ENCODE measurements around the gene RAB5IF.
"Not testable (repeated sequence)": the region's sequence is repeated elsewhere in the genome, so short reads cannot be mapped to it uniquely, and the experiment has no call there.

RAB5IF gene

DNA sequence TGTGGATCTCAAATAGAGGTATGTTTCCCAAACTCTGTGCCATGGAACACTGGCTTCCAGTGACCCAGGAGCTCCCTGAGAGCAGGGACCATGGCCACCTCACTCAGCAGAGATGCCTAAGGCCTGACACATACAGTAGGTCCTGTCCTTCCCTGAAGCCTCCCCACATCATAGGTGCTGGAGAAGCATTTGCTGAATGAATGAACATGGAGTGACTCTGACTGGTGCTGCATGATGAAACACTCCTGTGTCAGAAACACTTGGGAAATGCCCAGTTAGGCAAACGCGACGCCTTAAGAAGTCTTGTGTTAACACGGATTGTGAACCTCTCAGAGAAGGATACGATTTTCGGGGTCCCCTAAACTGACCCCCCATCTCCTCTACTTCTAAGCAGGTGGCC, 26.1 kb downstream of the RAB5IF start:
- DNase-seq, result no peak

DNA sequence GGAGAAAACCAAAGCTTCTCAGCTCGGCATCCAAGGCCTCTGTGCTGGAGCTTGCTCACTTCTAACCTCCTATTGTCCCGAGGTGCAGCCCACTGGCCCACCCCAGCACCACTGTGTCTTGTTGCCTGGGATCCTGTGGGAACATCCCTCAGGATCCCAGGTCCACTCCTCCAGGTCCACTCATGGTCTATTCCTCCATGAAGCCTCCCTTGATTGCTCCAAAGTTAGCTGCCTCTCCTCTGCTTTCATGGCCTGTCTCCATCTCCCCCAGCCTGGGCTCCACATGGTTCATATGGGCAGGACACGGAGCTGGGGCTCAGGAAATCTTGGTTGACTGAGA, 26.5 kb downstream of the RAB5IF start:
- no peak for DNase-seq

DNA sequence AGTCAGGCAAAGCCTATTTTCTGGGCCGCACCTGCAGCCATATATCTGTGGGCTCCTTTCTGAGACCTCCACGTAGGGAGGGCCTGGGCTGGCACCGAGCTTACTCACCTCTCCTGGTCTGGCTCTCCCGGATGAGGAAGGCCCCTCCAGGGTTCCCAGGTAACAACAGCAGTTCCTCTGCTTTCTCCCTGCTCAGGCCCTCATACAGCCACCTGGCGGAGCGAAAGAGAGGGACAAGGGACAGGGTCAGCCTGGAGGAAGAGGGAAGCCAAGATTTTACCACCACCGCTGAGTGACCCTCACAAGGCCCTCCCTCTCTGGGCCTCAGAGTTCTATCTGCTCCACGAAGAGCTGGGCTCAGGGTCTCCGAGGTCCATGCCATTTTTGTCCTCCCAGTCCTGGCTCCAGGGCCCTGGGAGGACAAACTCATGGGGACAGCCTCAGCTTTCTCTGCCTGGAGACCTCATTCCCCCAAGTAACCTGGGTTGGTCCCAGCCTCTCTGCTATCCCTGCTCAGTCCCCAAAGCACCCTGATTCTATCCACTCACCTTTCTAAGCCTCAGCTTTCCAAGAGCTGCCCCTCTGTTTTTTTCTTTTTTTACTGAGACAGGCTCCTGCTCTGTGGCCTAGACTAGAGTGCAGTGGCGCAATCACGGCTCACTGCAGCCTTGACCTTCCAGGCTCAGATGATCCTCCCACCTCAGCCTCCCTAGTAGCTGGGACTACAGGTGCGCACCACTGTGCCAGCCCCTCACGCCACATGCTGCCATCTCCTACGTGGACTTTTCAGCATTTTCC, 27.1 kb downstream of the RAB5IF start:
- DNase-seq, result no peak

DNA sequence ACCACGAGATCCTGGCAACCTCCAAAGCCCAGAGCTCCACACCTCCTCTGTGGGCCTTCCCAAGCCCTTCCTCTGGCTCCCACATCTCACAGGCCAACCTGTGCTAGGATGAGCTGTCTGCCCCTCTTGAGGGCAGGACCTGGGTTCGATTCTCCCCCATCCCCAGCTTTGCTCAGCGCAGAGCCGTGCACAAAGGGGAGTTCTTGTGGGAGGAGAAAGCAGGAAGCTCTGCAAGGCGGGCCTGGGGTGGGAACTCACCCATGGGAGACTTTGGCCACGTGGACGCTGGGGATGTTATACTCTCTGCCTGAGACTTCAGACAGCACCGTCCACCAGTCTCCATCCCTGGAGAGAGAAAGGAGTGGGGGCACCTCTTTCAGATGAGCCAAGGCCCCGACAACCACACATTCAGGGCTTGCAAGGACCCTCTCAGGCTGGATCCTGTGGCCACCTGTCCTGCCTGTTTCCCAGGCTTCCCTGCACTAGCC, 27.8 kb downstream of the RAB5IF start:
- DNase-seq, result no peak

DNA sequence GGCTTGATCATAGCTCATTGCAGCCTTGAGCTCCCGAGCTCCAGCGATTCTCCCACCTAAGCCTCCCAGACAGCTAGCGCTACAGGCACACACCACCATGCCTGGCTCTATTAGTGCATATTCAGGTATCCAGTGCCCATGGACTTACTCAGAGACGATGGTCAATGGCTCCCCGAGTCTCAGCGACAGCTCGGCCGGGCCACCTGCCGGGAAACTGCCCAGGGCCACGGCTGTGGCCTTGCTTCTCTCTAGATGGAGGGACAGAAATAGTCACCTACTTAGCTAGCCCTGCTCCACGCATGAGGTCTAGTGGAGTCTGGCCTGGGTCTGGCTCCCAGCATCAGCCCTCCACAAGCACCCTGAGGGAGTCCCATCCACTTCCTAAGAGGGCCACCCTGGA, 28.8 kb downstream of the RAB5IF start:
- DNase-seq, result no peak

DNA sequence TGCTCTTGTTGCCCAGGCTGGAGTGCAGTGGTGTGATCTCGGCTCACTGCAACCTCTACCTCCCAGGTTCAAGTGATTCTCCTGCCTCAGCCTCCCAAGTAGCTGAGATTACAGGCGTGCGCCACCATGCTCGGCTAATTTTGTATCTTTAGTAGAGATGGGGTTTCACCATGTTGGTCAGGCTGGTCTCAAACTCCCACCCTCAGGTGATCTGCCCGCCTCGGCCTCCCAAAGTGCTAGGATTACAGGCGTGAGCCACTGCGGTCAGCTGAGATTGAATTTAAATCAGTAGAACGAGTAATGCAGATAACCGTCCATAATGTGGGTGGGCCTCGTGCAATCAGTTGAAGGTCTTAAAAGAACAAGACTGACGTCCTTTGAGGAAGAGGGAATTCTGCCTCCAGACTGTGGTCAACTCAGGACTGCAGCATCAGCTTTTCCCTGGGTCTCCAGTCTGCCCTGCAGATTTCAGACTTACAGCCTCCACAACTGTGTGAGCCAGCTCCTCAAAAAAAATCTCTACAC, 33.4 kb downstream of the RAB5IF start:
- not testable (repeated sequence) for DNase-seq

DNA sequence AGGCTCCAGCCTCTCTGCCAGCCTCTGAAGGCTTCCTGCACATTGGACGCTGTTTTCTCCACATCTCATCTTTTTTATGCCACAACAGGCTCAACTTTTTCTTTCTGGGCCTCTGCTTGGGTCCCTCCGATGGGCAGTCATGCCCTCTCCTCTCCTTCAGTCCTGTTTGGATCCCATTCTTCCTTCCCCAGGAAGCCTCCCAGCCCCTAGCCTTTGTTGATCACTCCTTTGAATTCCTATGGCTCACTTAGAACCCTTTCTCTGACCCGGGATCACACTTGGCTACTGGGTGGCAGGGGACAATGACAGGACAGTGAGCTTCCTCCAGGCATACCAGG, 35.9 kb downstream of the RAB5IF start:
- no peak for DNase-seq

DNA sequence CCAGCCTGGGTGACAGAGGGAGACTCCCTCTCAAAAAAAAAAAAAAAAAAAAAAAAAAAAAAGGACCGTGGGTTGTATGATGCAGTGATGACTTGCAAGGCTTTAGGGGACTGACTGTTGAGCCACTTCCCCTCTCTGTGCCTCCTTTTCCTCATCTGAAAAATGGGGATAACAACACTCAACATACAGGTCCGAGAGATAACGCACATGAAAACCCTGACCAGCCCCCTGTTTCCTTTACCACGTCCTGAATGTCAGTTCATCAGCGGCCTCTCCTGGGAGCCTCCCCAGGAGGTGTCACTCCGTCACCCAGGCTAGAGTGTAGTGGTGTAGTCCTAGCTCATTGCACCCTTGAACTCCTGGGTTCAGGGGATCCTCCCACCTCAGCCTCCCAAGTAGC, 36.6 kb downstream of the RAB5IF start:
- no peak for DNase-seq

DNA sequence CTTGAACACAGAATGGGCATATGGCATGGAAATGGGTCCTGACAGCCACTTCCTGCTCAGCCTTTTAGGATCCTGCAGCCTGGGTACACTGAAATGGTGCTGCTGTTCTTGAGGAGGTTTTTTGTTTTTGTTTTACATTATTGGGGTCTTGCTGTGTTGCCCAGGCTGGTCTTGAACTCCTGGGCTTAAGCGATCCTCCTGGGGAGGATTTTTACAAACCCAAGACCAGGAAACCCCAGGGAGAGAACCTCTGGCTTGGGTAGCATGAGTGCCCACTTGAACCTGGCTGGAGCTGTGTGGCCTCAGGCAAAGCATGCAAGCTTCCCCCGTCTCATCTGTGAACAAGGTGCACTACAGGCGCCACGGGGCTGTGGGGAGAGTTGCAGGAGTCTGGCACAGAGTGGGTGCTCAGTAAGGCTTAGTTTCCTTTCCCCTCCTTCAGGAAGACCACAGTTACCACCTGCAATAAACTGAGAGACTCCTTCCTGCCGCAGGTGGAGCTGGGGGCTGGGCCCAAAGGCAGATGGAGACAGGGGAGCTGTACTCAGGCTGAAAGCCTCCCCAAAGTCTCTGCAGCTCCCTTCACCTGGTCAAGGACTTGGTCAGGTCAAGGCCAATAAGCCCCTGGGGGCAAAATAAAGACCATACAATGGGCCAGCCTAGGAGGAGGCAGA, 38.6 kb downstream of the RAB5IF start:
- DNase-seq, result no peak

DNA sequence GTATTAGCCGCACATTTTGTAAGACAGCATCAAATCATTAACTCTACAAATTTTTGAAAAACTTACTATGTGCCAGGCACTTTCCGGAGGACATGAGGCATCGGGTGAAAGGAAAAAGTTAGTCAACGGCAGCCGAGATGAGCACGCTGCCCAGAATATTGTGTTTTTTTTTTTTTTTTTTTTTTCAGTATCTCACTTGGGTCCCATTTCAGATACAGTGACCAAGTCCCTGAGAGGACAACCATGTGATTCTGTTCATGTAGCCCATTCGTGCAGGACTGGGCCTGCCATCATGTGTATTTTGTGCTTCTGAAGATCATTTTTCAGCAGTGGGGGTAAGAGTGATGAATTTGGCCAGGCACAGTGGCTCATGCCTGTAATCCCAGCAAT, 39.1 kb downstream of the RAB5IF start:
- DNase-seq, result no peak

DNA sequence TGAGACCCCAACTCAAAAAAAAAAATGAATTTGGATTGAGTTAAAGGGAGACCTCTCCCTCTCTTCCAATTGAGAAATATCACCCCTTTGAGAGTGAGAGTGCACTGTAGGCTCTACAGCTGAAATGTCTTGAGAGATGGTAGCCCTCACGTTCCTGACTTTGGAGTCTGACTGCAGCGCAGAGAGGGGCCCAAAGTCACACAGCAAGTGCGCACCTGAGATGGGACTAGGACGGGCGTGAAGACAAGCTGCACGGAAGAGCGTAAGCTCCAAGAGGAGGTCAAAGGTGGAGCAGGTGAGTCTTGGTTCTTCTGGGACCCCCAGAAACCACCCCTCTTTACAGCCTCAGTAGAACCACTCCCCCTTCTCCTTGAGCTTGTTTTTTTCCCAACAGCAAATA, 39.8 kb downstream of the RAB5IF start:
- DNase-seq, result no peak

DNA sequence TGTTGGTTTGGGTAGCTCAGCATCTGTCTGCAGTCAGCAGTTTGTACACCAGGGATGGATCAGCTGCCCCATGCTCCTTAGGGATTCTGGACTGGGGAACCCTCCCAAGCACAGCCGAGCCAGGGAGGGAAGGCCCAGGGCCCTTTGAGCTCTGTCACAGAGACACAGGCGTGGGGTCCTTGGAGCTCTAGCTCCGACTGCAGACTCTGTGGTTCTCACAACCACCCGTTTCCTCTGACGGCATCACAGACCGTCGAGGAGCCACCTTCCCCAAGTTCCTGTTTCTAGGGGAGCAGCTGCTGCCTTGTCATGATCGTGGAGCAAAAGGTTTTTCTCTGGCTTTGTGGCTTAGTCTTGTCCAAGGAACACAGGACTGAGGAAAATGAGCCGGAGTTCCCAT, 40.4 kb downstream of the RAB5IF start, which contains the start of gene SLA2:
SLA2 (minus strand) TSS at position 199 of the 400 bp plus-strand sequence. CDS start 4,861 bp downstream, outside the sequence.
- DNase-seq, result no peak

DNA sequence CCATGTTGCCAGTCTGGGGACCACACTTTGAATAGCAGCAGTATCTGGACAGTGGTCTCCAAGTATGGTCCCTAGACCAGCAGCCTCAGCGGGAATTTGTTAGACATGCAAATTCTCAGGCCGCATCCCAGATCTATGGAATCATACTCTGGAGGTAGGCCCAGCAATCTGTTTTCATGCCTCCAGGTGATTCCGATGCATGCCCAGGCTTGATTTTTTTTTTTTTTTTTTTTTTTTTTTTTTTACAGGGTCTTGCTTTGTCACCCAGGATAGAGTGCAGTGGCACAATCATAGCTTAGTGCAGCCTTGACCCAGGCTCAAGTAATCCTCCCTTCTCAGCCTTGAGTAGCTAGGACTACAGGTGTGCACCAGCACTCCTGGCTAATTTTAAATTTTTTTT, 41.1 kb downstream of the RAB5IF start:
- no peak for DNase-seq

DNA sequence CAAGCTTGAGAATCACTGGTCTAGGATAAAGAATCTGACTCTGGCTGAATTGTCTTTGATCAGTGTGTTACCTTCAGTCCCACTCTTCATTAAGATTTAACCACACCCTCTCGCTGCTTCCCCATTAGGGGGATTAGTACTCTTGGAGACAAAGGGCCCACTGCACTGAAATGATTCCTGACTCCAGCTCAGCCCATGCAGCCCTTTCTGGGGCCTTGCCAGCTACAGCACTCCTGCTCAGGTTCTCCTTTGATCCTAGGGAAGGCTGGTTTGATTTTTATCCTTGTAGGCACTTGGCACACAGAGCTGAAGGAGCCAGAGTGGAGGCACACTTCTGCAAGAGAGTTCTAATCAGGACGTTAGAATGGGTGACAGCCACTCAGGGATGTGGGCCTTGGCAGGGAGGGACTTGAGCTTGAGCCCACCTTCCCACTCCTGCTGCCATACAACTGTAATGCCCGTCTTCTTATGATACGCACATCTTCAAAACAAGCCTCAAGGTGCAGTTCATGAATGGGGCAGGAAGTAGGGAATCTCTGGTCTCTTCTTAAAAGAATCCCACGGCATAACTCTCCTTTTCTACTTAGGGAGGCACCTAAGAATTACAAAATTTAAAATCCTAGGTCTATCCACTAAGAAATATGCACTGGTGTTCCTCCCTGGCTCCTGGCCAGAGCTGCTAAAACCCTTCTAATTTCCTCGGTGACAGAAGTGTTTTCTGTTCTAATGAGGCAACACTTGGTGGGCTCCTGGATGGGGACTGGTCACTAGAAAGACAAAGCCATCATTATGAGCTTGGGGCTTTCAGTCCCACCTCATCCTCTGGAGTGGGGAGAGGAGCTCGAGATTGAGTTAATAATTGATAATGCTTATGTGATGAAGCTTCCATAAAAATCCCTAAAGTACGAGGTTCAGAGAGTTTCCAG, 41.9 kb downstream of the RAB5IF start:
- DNase-seq, result no peak

DNA sequence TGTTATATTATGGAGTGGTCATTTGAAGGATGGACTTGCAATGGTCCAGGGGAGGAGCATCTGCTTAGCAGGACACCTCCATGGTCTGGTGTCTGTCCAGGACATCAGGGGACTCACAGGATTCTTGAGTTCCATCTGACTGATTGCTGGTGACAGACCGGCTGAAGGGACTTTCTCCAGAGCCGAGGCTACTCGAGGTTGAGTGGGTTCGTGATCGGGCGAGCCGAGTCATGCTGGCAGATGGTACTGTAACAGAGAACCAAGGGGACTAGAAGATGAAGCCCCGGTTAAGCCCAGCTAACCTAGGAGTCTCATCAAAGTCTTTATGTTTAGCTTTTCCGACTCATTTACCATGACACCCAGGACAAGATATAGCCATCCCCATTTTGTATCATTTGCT, 47.9 kb downstream of the RAB5IF start:
- DNase-seq, result no peak

DNA sequence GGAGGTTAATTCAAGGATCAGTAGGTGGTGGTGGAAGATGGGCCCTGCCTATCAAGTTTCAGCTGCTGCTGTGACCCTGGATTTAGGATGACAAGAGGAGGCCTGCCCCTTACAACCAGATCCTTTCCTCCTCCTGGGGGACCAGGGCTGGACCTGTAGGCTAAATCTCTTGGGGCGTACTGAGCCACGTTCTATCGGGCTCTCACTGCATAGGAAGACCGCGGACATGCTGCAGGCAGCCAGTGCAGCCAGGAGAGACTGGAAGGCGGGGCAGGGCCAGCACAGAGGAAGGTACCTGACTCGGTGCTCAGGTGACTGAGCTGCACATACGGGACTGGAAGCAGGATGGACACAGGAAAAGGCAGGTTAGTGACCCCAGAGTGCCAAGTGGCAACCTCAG, 48.9 kb downstream of the RAB5IF start:
- no peak for DNase-seq

DNA sequence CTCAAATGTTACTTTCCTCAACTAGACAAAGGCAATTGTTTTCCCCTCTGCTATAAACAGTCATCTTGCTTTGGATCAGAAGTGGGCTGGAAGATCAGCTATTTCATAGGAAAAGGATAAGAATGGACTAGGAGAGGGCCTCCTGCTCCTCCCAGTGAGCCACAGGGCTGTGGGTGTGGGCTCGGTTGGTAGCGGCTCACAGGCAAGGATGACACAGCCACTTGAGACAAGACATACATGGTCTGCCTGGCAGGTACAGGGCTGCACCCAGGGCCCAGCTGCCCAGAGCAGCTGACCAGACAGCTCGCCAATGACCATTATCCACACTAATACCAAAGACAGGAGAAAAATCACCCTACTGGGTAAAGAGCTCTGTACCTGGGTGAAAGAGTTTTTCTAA, 49.4 kb downstream of the RAB5IF start:
- DNase-seq, result no peak

DNA sequence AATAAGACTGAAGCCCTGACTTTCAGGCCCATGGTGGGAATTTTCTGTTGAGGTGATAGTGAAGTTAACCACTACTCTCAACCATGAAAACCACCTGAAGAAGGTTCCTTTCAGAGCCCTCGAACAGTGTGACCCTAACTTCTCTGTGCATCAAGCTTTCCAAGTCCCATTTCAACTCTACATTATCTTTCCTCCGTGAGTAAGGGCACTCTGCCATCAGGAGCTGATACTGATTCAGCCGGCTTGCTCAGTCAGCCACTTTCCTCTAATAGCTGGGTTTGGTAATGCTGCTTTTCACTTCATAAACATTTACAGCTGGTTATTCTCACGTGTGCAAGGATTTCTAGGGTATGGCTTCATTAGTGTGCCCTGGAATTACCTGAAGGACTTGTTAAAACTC, 51.2 kb downstream of the RAB5IF start:
- DNase-seq, result no peak

DNA sequence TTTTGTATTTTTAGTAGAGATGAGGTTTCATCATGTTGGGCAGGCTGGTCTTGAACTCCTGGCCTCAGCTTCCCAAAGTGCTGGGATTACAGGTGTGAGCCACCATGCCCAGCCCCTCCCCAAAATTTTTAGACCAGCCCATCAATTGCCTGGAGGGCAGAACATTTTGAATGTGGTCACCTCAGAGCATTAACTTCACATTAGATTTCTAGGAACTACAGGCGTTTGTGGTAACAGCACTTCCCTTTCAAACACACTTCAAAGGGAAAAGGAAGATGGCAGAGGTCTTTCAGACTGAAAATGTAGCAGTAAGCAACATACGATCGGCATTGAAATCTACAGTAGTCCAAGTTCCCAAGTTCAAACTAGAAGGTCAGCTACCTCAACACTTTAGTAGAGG, 52.7 kb downstream of the RAB5IF start:
- DNase-seq, result no peak

Data from SHP77 treated with DMSO at 0.1 percent for 48 hours (cell line).